Astrocyte (in vitro differentiated cells and primary cell): ENCODE data around the gene TMEM151A.

Experiments used
- CTCF ChIP-seq: IDR thresholded peaks from 2 replicates; pipeline ENCODE4 v1.5.1; 2011; ENCODE audit warnings: low read depth, mild to moderate bottlenecking, inconsistent platforms, low read length, moderate library complexity; ENCODE audit not compliant: insufficient read depth
- EZH2 ChIP-seq: IDR thresholded peaks from 2 replicates; pipeline ENCODE4 v1.6.1; 2012; ENCODE audit warnings: mild to moderate bottlenecking, low read length, inconsistent platforms; ENCODE audit not compliant: insufficient read depth

GRCh38 chr11:66287211-66287888 is 4.3 kb upstream of the TMEM151A start:
- no peak for TF ChIP-seq CTCF
- no peak for TF ChIP-seq EZH2
